Large intestine (tissue), 3 donors: ENCODE measurements around the gene CTLA4. TPM values are rescaled to one million over a fixed set of nuclear protein-coding genes. Genes with fewer than 3 reads are reported as not detected.

Source experiments
- DNase-seq, 2 donors: peaks; one replicate each; pipeline versions ENCODE4 v3.0.0 to v3.0.0-alpha.2; 2013
- H3K27ac ChIP-seq: one replicate; pipeline ENCODE4 v1.5.1; 2013; ENCODE audit warnings: low read length
- H3K27me3 ChIP-seq: 2 replicates; pipeline ENCODE4 v1.6.1; 2013; ENCODE audit warnings: low read length; ENCODE audit not compliant: control insufficient read depth, insufficient read depth
- H3K36me3 ChIP-seq: 2 replicates; pipeline ENCODE4 v1.6.1; 2013; ENCODE audit warnings: low read length; ENCODE audit not compliant: control insufficient read depth, insufficient read depth
- H3K4me1 ChIP-seq: one replicate; pipeline ENCODE4 v1.6.1; 2013; ENCODE audit warnings: low read length; ENCODE audit not compliant: control insufficient read depth, insufficient read depth
- H3K4me3 ChIP-seq: one replicate; pipeline ENCODE4 v1.5.1; 2013; ENCODE audit warnings: low read length
- H3K9me3 ChIP-seq: one replicate; pipeline ENCODE4 v1.6.1; 2013; ENCODE audit warnings: mild to moderate bottlenecking, low read depth, low read length, moderate library complexity; ENCODE audit not compliant: control insufficient read depth
- WGBS: methylation state at CpG from one replicate; pipeline ENCODE4 v1.1.5; 2013; ENCODE audit warnings: low lambda C conversion rate; ENCODE audit not compliant: insufficient coverage; 5-methylcytosine and 5-hydroxymethylcytosine counted together
- polyA plus RNA-seq: library from polyadenylated mRNA; unstranded; fragments of 120-200 nt; gene quantifications from one replicate; pipeline ENCODE4 v1.2.1, GENCODE V29; 2013

Gene CTLA4
- polyA plus RNA-seq, 1 donor = 0.33 TPM

- H3K36me3 ChIP-seq = no peaks in the 10 kb centered on the region
- no peak for DNase-seq
- H3K4me1 ChIP-seq = no peaks in the 10 kb centered on the region
- WGBS = 80% methylated on average over 2 of the region's 6 CpGs
- no peaks in the 10 kb centered on the region for H3K27me3 ChIP-seq
- no peaks in the 10 kb centered on the region for H3K9me3 ChIP-seq
- no peak overlapping the region for H3K4me3 ChIP-seq
- H3K27ac ChIP-seq = no peak overlapping the region
Measured at GRCh38 chr2:203835420-203835819, 32.2 kb upstream of the CTLA4 start.

GRCh38 chr2:203835892-203836800 lies 31.4 kb upstream of the CTLA4 start:
- WGBS = 89% methylated on average over 5 of the region's 19 CpGs
- no peaks in the 10 kb centered on the region for H3K36me3 ChIP-seq
- DNase-seq = no peak
- H3K4me1 ChIP-seq = no peaks in the 10 kb centered on the region
- H3K4me3 ChIP-seq = no peak overlapping the region
- no peaks in the 10 kb centered on the region for H3K27me3 ChIP-seq
- H3K27ac ChIP-seq = no peak overlapping the region
- H3K9me3 ChIP-seq = no peaks in the 10 kb centered on the region

- no peaks in the 10 kb centered on the region for H3K9me3 ChIP-seq
- H3K36me3 ChIP-seq = no peaks in the 10 kb centered on the region
- no peak for DNase-seq
- no CpG with 5 or more reads among the region's 5 CpGs for WGBS
- no peak overlapping the region for H3K4me3 ChIP-seq
- no peak overlapping the region for H3K27ac ChIP-seq
- no peaks in the 10 kb centered on the region for H3K27me3 ChIP-seq
- no peaks in the 10 kb centered on the region for H3K4me1 ChIP-seq
Measured at GRCh38 chr2:203840655-203841205, 26.8 kb upstream of the CTLA4 start.

- H3K4me3 ChIP-seq = no peak overlapping the region
- no peak for DNase-seq
- H3K4me1 ChIP-seq = no peaks in the 10 kb centered on the region
- no peaks in the 10 kb centered on the region for H3K9me3 ChIP-seq
- 100% methylated on average over 2 of the region's 5 CpGs for WGBS
- no peaks in the 10 kb centered on the region for H3K27me3 ChIP-seq
- H3K36me3 ChIP-seq = no peaks in the 10 kb centered on the region
- H3K27ac ChIP-seq = no peak overlapping the region
Measured at GRCh38 chr2:203841654-203842053, 25.9 kb upstream of the CTLA4 start.

- no peak overlapping the region for H3K4me3 ChIP-seq
- 90% methylated on average over 2 of the region's 5 CpGs for WGBS
- no peak overlapping the region for H3K27ac ChIP-seq
- no peak for DNase-seq
- H3K27me3 ChIP-seq = no peaks in the 10 kb centered on the region
- H3K4me1 ChIP-seq = no peaks in the 10 kb centered on the region
- no peaks in the 10 kb centered on the region for H3K36me3 ChIP-seq
- H3K9me3 ChIP-seq = no peaks in the 10 kb centered on the region
Measured at GRCh38 chr2:203842373-203842772, 25.2 kb upstream of the CTLA4 start.

GRCh38 chr2:203846490-203847105 lies 21.0 kb upstream of the CTLA4 start:
- Histone ChIP-seq H3K4me1 (no peaks in the 10 kb centered on the region), H3K4me3 (no peak overlapping the region), H3K27ac (no peak overlapping the region), H3K9me3 (no peaks in the 10 kb centered on the region), H3K27me3 (peaks cover 2% of the 10 kb centered on the region), H3K36me3 (no peaks in the 10 kb centered on the region)
- DNase-seq = no peak
- no CpG with 5 or more reads among the region's 8 CpGs for WGBS

- DNase-seq = no peak
- no peaks in the 10 kb centered on the region for H3K4me1 ChIP-seq
- H3K4me3 ChIP-seq = no peak overlapping the region
- H3K9me3 ChIP-seq = no peaks in the 10 kb centered on the region
- peaks cover 3% of the 10 kb centered on the region for H3K27me3 ChIP-seq
- H3K27ac ChIP-seq = no peak overlapping the region
- H3K36me3 ChIP-seq = no peaks in the 10 kb centered on the region
- no CpG with 5 or more reads among the region's 2 CpGs for WGBS
Measured at GRCh38 chr2:203849010-203849409, 18.6 kb upstream of the CTLA4 start.

- no peak for DNase-seq
- 100% methylated on average over 2 of the region's 2 CpGs for WGBS
- H3K9me3 ChIP-seq = no peaks in the 10 kb centered on the region
Measured at GRCh38 chr2:203852760-203853159, 14.8 kb upstream of the CTLA4 start.

GRCh38 chr2:203853271-203853670 lies 14.3 kb upstream of the CTLA4 start:
- peaks cover 5% of the 10 kb centered on the region for H3K27me3 ChIP-seq
- no peak overlapping the region for H3K4me3 ChIP-seq
- no peaks in the 10 kb centered on the region for H3K4me1 ChIP-seq
- no peak for DNase-seq
- no peaks in the 10 kb centered on the region for H3K9me3 ChIP-seq
- H3K36me3 ChIP-seq = no peaks in the 10 kb centered on the region
- no peak overlapping the region for H3K27ac ChIP-seq
- 76% methylated on average over 2 of the region's 3 CpGs for WGBS

More at GRCh38 chr2:203852760-203853159, 14.8 kb upstream of the CTLA4 start:
- no peak overlapping the region for H3K4me3 ChIP-seq
- no peaks in the 10 kb centered on the region for H3K4me1 ChIP-seq
- H3K36me3 ChIP-seq = no peaks in the 10 kb centered on the region
- H3K27me3 ChIP-seq = peaks cover 5% of the 10 kb centered on the region
- H3K27ac ChIP-seq = no peak overlapping the region

GRCh38 chr2:203853722-203854121 lies 13.8 kb upstream of the CTLA4 start:
- WGBS = 100% methylated on average over 1 of the region's 5 CpGs
- Histone ChIP-seq H3K27ac (no peak overlapping the region), H3K4me1 (no peaks in the 10 kb centered on the region)

More at GRCh38 chr2:203853722-203854121, 13.8 kb upstream of the CTLA4 start:
- Histone ChIP-seq H3K27me3 (peaks cover 5% of the 10 kb centered on the region), H3K4me3 (no peak overlapping the region), H3K36me3 (no peaks in the 10 kb centered on the region), H3K9me3 (no peaks in the 10 kb centered on the region)
- DNase-seq = no peak
